HepG2 (cell line): ENCODE measurements around the gene UBR3. TPM values are rescaled to one million over a fixed set of nuclear protein-coding genes. Genes with fewer than 3 reads are reported as not detected.

ENCODE experiments used
- ATAC-seq: fragments of 200-7000 bp; cut with Tn5 transposase; 3 replicates; pipeline ENCODE4 v1.9.1; 2020; ENCODE audit warnings: mild to moderate bottlenecking, moderate library complexity
- BruUV-seq: library from RNA; stranded (reverse); fragments of 400-500 nt; replicated peaks from 2 replicates; lab custom pipeline; 2021; lab: Mats Ljungman, UMichigan
- CTCF ChIA-PET: fragments of 300-600 bp; formaldehyde crosslinking; extraction: SDS; loops from one replicate; lab custom pipeline; 2021; ENCODE audit warnings: low total read pairs, inconsistent platforms, low intra/inter-chr PET ratio; lab: Yijun Ruan, JAX
- POLR2A ChIA-PET: fragments of 350-600 bp; sonication (Branson Sonifier 250); formaldehyde crosslinking; loops from one replicate; lab custom pipeline; 2020; ENCODE audit warnings: antibody characterized with exemption, inconsistent platforms; lab: Yijun Ruan, JAX
- DNase-seq: peaks from one replicate; pipeline ENCODE4 v3.0.0-alpha.2; 2015; ENCODE audit warnings: low spot score
- FAIRE-seq: peaks from 3 replicates; lab custom pipeline; 2011; peaks lifted over from hg19 to GRCh38; lab: Jason Lieb, UNC
- H2AFZ ChIP-seq: one replicate; pipeline ENCODE4 v1.6.1; 2011; ENCODE audit warnings: low read length, inconsistent platforms
- H3K27ac ChIP-seq: fragments of 300-600 bp; 3 replicates; pipeline ENCODE4 v1.8.0; 2011; ENCODE audit warnings: mixed run types, mild to moderate bottlenecking, mixed read lengths, low read length, inconsistent platforms; ENCODE audit not compliant: insufficient read depth; ENCODE audit errors: extremely low read length
- H3K27me3 ChIP-seq, 2 experiments: fragments of 200-600 bp in 1 of 2; 2 replicates in 1 of 2; 3 replicates in 1 of 2; pipeline versions ENCODE4 v1.6.0 to v1.8.0; 2011; ENCODE audit warnings: low read length in 2 of 2, mild to moderate bottlenecking in 2 of 2, moderate library complexity in 2 of 2, inconsistent platforms in 1 of 2; ENCODE audit not compliant: insufficient read depth in 2 of 2, control insufficient read depth in 1 of 2
- H3K36me3 ChIP-seq, 2 experiments: fragments of 200-600 bp in 1 of 2; replicated peaks in 1 of 2; 2 replicates in 1 of 2; 3 replicates in 1 of 2; pipeline versions ENCODE4 v1.5.1 to v1.8.0; 2011; ENCODE audit warnings: low read length in 2 of 2, inconsistent platforms in 1 of 2; ENCODE audit not compliant: insufficient read depth in 2 of 2, control insufficient read depth in 1 of 2
- H3K4me1 ChIP-seq: 2 replicates; pipeline ENCODE4 v1.5.1; 2012; ENCODE audit warnings: low read length, inconsistent platforms; ENCODE audit not compliant: insufficient read depth
- H3K4me2 ChIP-seq: 2 replicates; pipeline ENCODE4 v1.6.0; 2011; ENCODE audit warnings: low read depth, low read length, inconsistent platforms
- H3K4me3 ChIP-seq, 3 experiments: fragments of 200-600 bp in 1 of 3; sonication (generic), shearing (Covaris generic) in 1 of 3; replicated peaks in 1 of 3; 2 replicates each; pipeline ENCODE4 v1.5.1; 2011 to 2016; ENCODE audit warnings: low read length in 3 of 3, inconsistent platforms in 2 of 3, low read depth in 2 of 3, mild to moderate bottlenecking in 2 of 3, control low read depth in 1 of 3, mixed read lengths in 1 of 3; ENCODE audit not compliant: insufficient read depth in 1 of 3
- H3K79me2 ChIP-seq: one replicate; pipeline ENCODE4 v1.6.1; 2011; ENCODE audit warnings: low read length, inconsistent platforms; ENCODE audit not compliant: insufficient read depth
- H3K9ac ChIP-seq: 2 replicates; pipeline ENCODE4 v1.6.0; 2011; ENCODE audit warnings: mild to moderate bottlenecking, low read depth, low read length, inconsistent platforms; ENCODE audit not compliant: insufficient read depth
- H3K9me3 ChIP-seq: 2 replicates; pipeline ENCODE4 v1.5.1; 2012; ENCODE audit warnings: mild to moderate bottlenecking, low read length
- H4K20me1 ChIP-seq: 2 replicates; pipeline ENCODE4 v1.6.0; 2011; ENCODE audit warnings: inconsistent platforms, mild to moderate bottlenecking, low read length, moderate library complexity; ENCODE audit not compliant: insufficient read depth
- BATF2 ChIP-seq: sonication (generic); formaldehyde crosslinking; IDR thresholded peaks from 2 replicates; pipeline ENCODE4 v1.8.0; 2022; ENCODE audit warnings: mild to moderate bottlenecking, missing genetic modification reagents, moderate library complexity
- SATB2 ChIP-seq: sonication (generic); formaldehyde crosslinking; IDR thresholded peaks from 2 replicates; pipeline ENCODE4 v1.5.0; 2020; ENCODE audit warnings: missing genetic modification reagents
- ZBED4 ChIP-seq: sonication (generic); formaldehyde crosslinking; IDR thresholded peaks from 2 replicates; pipeline ENCODE4 v1.4.0; 2020; ENCODE audit warnings: missing genetic modification reagents, borderline replicate concordance
- ZBTB44 ChIP-seq: sonication (generic); formaldehyde crosslinking; IDR thresholded peaks from 2 replicates; pipeline ENCODE4 v1.4.0; 2020; ENCODE audit warnings: missing genetic modification reagents
- ZFP82 ChIP-seq: sonication (generic); formaldehyde crosslinking; IDR thresholded peaks from 2 replicates; pipeline ENCODE4 v1.5.1; 2020; ENCODE audit warnings: mild to moderate bottlenecking, missing genetic modification reagents, borderline replicate concordance
- ZNF317 ChIP-seq: sonication (generic); formaldehyde crosslinking; IDR thresholded peaks from 2 replicates; pipeline ENCODE4 v1.5.0; 2020; ENCODE audit warnings: mild to moderate bottlenecking, missing genetic modification reagents
- ZNF337 ChIP-seq: sonication (generic); formaldehyde crosslinking; IDR thresholded peaks from 2 replicates; pipeline ENCODE4 v1.5.1; 2020; ENCODE audit warnings: missing genetic modification reagents, low read depth, mild to moderate bottlenecking, borderline replicate concordance
- ZNF484 ChIP-seq: sonication (generic); formaldehyde crosslinking; IDR thresholded peaks from 2 replicates; pipeline ENCODE4 v1.5.1; 2020; ENCODE audit warnings: mild to moderate bottlenecking, low read depth, missing genetic modification reagents, borderline replicate concordance
- WGBS: methylation state at CpG from one replicate; pipeline ENCODE4 v1.1.6; 2017; ENCODE audit warnings: low lambda C conversion rate; 5-methylcytosine and 5-hydroxymethylcytosine counted together
- in situ Hi-C: cut with HindIII; loops from 2 replicates; pipeline ENCODE4 v1.10.0; 2017; ENCODE audit warnings: low pct_unique_long_range_greater_than_20kb; ENCODE audit not compliant: extremely low pct_ligation_motif_present
- intact Hi-C: fragments of 100-400 bp; cut with micrococcal nuclease; formaldehyde crosslinking; loops from one replicate; pipeline ENCODE4 v1.10.0; 2022; ENCODE audit not compliant: unreplicated experiment
- polyA plus RNA-seq, 8 experiments: library from polyadenylated mRNA; depleted of rRNA in 3 of 8; stranded (reverse) in 7 of 8; unstranded in 1 of 8; fragments of >200 nt; fragmentation: Illumina TruSeq in 4 of 8; extraction: Trizol in 4 of 8; gene quantifications; 2 replicates each; pipeline versions ENCODE4 v1.2.1 to v1.2.3, GENCODE V29; 2011 to 2016; ENCODE audit warnings: low read depth in 4 of 8, missing spikeins in 1 of 8, mixed read lengths in 1 of 8; ENCODE audit not compliant: insufficient read depth in 1 of 8
- total RNA-seq, 5 experiments: library from RNA; depleted of rRNA; stranded (reverse); fragments of >200 nt; fragmentation: Illumina TruSeq; extraction: Trizol; gene quantifications; 2 replicates each; pipeline ENCODE4 v1.2.3, GENCODE V29; 2016; ENCODE audit warnings: low read depth in 1 of 5
- TF ChIP-seq, protein P1 (sequence below): sonication (generic); formaldehyde crosslinking; IDR thresholded peaks from 2 replicates; pipeline ENCODE4 v1.8.1; 2022; ENCODE audit warnings: mild to moderate bottlenecking, missing genetic modification reagents

UBR3 gene
- total and polyA plus RNA-seq, 2 of the 13 experiments (the other 11 are each of a cell fraction or from before 2014, with no cell fraction given), result 15.1 to 28.0 TPM

DNA sequence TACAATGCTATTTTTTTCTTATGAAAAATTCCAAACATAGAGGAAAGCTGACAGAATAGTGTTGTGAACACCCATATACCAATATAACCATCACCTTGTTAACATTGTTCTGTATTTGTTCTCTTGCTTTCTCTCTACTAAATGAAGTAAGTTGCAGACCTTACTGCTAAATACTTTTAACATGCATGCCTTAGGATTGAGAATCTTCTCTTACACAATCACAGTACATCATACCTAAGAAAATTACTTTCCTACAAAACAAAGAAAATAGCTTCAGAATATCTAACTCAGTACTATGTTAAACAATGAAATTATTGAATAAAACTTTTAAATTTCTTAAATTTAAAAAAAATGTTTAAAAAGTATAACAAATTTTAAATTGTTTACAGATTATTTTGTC, 136.5 kb downstream of the UBR3 start:
- ChIA-PET CTCF (no interaction called here), POLR2A (no interaction called here)
- FAIRE-seq (no peak), DNase-seq (no peak), ATAC-seq (no peak)
- H4K20me1 ChIP-seq, result no peaks in the 10 kb centered on the region
- no TSS peak for BruUV-seq
- in situ Hi-C loops, result no loop called here
- H3K9ac ChIP-seq, result no peak overlapping the region
- no peak overlapping the region for H3K4me3 ChIP-seq
- intact Hi-C loops, result no loop called here
- no peaks in the 10 kb centered on the region for H3K9me3 ChIP-seq
- H3K79me2 ChIP-seq, result no peaks in the 10 kb centered on the region
- TF ChIP-seq ZFP82 (CRISPR knock-in tag) (no peak), SATB2 (CRISPR knock-in tag) (no peak), ZNF484 (CRISPR knock-in tag) (no peak)
- no peaks in the 10 kb centered on the region for H3K4me1 ChIP-seq
- H3K27ac ChIP-seq, result no peak overlapping the region
- peaks cover 10 to 43% of the 10 kb centered on the region in 2 experiments for H3K36me3 ChIP-seq
- no peak overlapping the region for H3K4me2 ChIP-seq
- no peak overlapping the region for H2AFZ ChIP-seq
- H3K27me3 ChIP-seq, result no peaks in the 10 kb centered on the region

DNA sequence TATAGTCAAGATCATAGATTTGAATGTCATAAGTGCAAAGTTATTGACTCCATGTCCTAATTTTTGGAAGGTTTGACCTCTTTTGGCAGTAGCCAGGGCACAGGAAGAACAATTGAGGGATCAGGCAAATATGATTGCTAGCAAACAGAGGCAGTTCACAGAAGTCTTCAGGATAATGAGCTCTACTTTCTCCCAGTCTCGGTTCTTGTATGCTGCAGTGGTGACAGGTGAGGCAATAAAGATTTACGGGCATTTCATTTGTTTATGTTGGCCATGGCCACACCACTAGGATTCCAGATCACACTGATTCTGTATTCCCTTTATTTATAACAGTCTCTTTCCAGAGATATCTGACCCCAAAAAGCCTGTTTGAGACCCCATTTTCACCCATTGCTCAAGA, 137.5 kb downstream of the UBR3 start:
- Histone ChIP-seq H2AFZ (no peak overlapping the region), H3K9me3 (no peaks in the 10 kb centered on the region), H3K27me3 (no peaks in the 10 kb centered on the region), H3K9ac (no peak overlapping the region), H3K27ac (no peak overlapping the region), H3K4me1 (no peaks in the 10 kb centered on the region), H4K20me1 (no peaks in the 10 kb centered on the region), H3K36me3 (peaks cover 10 to 35% of the 10 kb centered on the region in 2 experiments), H3K79me2 (no peaks in the 10 kb centered on the region), H3K4me3 (no peak overlapping the region), H3K4me2 (no peak overlapping the region)
- no TSS peak for BruUV-seq
- POLR2A ChIA-PET, result no interaction called here
- intact Hi-C loops, result no loop called here
- CTCF ChIA-PET, result no interaction called here
- FAIRE-seq (no peak), ATAC-seq (no peak), DNase-seq (no peak)
- WGBS, result 97% methylated on average over 2 of the region's 2 CpGs
- in situ Hi-C loops, result no loop called here
- TF ChIP-seq ZBED4 (no peak), BATF2 (no peak), ZBTB44 (CRISPR knock-in tag) (no peak), ZNF337 (no peak), ZNF317 (no peak)
- TF ChIP-seq, protein P1, sequence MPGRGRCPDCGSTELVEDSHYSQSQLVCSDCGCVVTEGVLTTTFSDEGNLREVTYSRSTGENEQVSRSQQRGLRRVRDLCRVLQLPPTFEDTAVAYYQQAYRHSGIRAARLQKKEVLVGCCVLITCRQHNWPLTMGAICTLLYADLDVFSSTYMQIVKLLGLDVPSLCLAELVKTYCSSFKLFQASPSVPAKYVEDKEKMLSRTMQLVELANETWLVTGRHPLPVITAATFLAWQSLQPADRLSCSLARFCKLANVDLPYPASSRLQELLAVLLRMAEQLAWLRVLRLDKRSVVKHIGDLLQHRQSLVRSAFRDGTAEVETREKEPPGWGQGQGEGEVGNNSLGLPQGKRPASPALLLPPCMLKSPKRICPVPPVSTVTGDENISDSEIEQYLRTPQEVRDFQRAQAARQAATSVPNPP (CRISPR knock-in tag), result no peak
